ENCODE measurements around the gene NELL2.
"Not testable (repeated sequence)": the region's sequence is repeated elsewhere in the genome, so short reads cannot be mapped to it uniquely, and the experiment has no call there.

NELL2 gene

DNA sequence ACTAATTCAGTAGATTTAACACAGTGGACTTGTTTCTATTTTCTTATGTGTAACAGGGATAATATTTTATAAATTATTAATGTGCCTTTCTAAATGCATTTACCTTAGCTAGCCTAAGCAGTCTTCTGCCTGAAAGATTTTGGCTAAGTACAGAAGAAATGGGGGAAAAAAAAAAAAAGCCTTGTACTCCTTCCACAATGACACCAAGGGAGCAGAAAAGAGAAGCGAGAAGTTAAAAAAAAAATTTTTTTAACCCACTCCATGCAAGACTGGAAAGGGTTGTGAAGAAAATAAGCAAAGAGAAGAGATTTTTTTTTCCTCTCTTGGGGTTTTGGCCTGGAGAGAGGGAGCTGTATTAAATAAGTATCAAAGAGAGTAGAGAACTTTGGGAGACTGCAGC, 28.7 kb downstream of the NELL2 start:
- no peak for DNase-seq (ENCODE audit: low read depth)

DNA sequence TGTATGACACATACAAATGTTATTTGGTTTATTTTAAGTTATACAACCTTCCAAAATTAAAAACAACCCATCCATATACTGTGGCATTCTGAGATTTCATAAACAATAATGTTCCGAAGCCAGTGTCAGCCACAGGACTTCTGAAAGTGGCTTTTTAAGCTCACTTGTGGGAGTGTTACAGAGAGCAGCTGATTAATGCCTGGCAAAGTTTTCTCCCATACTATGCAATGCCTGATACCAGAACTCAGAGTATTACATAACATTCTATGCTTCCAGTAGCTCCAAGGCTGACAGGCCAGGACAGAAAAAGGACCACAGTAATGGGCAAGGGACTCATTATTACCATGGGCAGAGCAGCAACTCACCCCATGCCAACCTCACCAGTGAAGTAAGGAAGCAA, 29.3 kb downstream of the NELL2 start:
- no peak for DNase-seq (ENCODE audit: low read depth)

DNA sequence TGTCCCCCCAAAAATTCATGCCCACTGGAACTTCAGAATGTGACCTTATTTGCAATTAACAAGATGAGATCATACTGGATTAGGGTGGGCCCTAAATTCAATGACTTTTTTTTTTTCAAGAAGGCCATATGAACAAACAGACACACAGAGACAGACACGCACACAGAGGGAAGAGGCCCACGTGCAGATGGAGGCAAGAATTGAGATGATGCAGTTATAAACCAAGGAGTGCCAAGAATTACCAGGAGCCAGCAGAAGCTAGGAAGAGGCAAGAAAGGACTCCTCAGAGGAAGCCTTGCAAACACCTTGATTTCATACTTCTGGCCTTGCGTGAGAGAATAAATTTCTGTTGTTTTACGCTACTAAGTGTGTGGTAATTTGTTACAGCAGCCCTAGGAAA, 33.4 kb downstream of the NELL2 start:
- no peak for DNase-seq (ENCODE audit: low read depth)

DNA sequence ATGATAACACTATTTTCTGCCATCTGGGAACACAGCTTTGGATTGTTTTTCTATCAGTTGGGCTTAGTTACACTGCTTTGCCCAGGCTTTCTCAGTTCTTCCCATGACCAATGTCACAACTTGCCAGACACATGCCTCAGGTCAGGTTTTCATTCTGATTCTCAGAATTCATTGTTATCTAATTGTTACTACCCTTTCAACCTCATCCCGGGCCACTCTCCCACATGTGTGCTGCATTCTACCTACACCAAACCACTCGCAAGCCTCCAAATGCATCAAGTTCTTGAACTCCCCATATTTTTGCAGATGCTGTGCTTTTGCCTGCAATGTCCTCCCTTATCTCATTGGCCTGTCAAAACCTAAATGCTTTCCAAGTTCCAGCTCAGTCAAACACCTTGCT, 36.3 kb downstream of the NELL2 start:
- no peak for DNase-seq (ENCODE audit: low read depth)

DNA sequence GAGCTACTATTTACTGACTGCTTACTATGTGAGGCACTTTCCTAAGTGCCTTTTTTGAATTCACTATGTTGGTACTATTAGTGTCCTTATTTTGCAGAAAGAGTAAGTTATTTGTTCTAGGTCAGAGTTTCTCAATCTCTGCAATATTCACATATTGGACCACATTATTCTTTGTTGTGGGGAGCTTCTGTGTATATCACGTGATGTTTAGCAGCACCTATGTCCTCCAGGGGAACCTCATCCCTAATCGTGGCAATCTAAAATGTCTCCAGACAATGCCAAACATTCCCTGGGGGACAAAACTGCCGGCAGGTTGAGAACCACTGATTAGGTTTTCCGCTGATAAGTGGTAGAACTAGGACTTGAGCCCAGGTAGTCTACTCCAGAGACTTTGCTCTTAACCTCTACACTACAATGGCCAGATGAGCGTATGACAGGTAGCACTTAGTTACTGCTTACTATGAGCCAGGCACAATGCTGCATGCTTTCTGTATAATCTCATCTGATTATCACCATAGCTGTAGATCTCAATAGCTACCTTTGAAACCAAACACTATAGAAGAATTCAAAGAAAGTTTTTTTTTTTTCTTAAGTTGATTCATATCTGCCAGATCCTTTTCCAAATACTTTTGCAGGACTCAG, 38.9 kb downstream of the NELL2 start:
- no peak for DNase-seq (ENCODE audit: low read depth)

DNA sequence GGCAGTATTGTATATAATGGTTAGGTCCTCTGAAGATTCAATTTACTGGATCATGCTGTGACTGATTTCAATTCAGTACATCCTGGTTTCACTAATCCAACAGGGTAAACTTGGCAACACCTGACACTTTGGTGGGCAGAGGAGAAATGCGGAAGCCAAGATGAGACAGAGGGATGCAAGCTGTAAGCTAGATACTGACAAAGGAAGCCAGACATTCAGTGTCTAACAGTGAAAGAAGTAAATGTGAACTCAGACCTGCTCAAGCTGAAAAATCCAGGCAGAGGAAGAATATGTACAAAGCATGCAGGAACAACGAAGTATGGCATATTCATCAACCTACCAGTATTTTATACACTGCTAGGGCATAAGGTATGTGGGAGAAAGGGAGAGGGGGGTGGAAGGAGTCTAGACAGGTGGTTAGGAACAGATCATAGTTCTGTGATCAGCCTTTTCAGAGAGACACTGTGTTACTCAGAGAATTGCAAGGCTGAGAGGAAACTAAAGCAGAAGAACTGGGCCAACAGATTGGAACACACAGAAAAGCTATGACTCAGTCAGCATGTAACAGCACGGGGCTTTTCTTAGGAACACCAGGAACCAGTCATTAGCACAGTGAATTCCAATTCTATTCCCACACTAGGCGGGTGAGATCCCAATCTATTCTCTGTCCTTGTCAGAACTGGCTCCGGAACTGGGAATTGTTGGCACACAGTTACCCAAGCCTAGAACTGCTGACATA, 40.3 kb downstream of the NELL2 start:
- no peak for DNase-seq (ENCODE audit: low read depth)

DNA sequence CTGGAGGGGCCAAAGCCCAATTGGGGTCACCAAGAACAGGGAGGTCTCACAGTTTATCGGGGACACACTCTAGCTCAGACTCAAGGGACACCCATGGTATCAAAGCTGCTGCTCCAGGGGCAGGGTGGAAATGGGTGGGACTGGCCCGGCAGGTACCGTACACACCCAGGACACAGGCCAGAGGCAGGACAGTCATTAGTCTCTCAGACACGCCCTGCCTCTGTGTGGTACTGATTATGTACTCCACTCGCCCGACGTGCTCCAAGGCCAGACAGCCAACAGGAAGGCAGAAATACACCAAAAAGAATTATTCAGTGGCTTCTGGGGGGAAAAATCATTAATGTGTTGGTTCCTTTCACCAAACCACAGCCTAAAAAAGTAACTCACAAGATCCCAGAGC, 41.1 kb downstream of the NELL2 start:
- not testable (repeated sequence) for DNase-seq (ENCODE audit: low read depth)

DNA sequence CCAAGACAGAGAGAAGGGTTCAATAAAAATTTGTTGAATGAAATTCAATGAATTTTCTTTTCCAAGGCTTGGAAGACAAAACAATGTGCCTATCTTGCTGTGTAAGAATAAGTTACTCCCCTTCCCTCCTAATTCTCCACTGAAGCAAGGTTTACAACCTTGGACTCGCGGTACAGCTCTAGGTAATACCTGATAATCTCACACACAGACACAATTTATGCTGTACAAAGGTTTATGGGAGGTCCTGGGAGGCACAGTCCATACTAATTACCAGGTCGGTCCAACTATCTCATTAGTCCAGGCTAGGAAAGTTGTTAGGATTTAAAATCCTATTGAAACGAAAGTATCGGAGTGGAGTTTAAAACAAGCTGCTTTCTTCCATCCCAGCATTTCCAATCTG, 42.6 kb downstream of the NELL2 start:
- DNase-seq (ENCODE audit: low read depth): no peak

DNA sequence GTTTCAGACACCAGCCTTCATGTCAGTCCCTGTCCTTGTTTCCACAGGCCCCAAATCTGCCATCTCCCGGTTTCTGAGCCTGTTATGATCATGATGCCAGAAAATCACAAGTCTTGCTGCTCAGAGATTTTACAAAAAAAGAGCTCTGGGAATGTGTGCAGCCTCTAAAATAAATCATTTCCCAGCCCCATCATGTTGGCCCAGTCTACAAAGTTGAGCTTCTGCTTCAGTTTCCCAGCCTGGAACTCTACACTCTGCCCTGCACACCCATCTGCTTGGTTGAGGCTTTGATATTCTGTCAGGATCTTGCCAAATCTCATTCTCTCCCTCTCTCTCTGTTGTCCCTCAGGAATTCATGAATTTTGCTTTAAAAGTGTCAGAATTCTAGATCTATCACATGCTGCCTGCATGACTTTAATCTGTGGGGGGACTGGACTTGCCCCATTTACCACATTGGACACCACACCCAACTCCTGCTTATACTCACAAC, 45.5 kb downstream of the NELL2 start:
- DNase-seq (ENCODE audit: low read depth): no peak

DNA sequence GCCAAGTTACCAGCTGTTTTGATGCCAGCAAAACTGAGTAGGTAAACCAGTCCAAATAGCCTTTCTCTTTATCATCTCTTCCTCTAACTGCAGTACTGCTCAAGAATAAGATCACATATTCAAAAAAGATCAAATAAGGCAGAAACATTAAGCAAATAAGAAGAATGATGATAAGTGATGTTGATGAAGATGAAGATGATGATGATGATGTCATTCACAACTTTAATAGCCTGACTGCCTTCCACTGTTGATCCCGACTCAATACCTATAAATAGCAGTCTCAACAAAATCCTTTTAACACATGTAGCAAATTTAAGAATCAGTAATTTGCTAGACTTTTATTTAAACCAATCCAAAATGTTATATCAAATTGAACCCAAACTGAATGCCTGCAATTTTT, 47.1 kb downstream of the NELL2 start:
- no peak for DNase-seq (ENCODE audit: low read depth)

DNA sequence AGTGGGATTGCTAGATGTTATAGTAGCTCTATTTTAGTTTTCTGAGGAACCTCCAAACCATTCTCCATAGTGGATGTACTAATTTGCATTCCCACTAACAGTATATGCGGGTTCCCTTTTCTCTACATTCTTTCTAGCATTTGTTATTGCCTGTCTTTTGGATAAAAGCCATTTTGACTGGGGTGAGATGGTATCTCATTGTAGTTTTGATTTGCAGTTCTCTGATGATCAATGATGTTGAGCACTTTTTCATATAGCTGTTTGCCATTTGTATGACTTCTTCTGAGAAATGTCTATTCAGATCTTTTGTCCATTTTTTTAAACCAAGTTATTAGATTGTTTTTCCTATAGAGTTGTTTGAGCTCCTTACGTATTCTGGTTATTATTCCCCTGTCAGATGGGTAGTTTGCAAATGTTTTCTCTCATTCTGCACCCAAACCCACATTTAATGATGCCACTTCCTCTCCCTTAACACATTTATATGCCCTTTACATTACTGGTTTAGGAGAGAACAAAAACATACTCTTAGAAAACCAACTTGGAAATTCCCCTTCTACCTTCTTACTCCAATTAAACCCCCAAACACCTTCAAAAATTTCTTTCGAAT, 48.2 kb downstream of the NELL2 start:
- DNase-seq (ENCODE audit: low read depth): no peak

DNA sequence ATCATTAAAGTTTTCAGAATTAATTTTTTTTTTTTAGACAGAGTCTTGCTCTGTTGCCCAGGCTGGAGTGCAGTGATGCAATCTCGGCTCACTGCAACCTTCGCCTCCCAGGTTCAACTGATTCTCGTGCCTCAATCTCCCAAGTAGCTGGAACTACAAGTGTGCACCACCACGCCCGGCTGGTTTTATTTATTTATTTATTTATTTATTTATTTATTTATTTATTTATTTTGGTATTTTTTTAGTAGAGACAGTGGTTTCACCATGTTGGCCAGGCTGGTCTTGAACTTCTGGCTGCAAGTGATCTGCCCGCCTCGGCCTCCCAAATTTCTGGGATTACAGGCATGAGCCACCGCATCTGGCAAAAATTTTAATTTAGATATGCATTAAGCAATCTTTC, 54.4 kb downstream of the NELL2 start:
- not testable (repeated sequence) for DNase-seq (ENCODE audit: low read depth)

DNA sequence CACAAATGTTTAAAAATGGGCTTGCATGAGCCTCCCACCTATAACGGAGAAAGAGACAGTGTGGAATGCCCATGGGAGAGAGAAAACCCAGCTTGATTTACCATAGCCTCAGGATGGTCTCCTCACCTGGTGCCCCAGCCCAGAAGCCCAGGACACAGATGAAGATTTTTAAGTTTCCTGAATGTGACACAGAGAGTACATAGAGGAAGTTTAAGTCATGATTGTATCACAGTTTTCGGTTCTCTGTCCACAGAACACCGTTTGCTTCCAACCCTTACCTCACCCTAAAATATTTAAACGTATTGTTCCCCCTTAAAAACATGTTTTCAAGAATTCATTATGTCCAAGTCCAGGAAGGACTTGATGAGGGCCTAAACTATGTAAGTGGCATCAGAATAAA, 56.2 kb downstream of the NELL2 start:
- DNase-seq (ENCODE audit: low read depth): no peak

DNA sequence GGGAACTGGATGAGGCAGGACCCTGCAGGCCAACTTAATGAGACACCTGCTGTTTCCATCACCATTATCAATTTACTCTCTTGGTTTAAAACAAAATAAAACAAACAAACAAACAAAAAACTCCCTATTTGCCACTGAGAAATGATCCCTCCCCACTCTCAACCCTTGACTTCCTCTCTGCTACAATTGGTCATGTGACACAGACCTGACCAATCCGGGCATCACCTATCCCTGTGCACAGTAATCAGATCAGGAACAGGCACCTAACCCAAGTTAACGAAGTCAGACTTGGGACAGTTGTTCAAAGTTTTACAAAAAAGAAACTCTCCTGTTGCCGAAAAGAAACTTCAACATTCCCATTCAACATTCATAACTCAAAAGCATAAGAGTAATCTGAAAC, 58.4 kb downstream of the NELL2 start:
- DNase-seq (ENCODE audit: low read depth): no peak

DNA sequence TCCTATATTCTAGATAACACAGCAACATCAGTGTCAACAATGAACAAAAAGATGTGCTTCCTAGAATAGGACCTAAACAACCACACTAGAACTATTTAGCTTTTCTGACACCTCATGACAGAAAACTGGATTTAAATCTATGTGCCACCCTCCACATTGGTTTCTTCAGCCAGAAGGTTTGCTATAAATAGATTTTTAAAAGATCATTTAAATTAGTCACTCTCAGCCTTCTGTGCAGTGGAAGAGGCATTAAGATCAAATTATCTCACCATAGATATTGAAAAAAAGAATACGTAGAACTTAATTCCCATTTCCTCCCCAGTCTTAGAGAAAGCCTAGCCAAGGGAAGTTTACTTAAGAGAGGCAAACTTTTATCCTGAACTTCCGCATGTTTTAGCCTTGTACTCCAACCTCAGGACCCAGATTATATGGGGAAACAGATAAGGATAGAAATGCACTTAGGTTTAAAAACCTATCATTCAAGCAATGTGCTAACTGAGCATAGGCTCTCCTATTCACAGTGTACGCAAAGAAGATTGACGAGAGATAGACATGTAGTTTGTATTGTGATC, 59.6 kb downstream of the NELL2 start:
- no peak for DNase-seq (ENCODE audit: low read depth)

DNA sequence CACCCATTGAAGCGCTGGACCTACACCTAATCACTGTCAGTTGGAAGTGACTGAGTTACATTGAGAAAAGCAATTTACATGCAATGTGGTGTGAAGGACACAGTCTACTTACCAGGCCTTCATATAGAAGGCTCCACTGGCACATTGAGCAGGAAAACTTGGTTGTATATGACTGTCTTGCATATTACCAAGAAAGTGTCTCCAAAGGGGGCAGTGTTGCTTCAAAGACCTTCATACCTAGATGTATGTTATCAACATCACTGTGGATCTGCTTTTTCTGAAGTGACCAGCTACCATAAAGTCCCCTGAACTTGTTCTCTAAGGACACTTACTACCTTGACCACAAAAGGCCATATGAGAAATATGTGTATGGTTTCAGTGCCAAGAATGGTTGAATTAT, 64.1 kb downstream of the NELL2 start:
- DNase-seq (ENCODE audit: low read depth): no peak

DNA sequence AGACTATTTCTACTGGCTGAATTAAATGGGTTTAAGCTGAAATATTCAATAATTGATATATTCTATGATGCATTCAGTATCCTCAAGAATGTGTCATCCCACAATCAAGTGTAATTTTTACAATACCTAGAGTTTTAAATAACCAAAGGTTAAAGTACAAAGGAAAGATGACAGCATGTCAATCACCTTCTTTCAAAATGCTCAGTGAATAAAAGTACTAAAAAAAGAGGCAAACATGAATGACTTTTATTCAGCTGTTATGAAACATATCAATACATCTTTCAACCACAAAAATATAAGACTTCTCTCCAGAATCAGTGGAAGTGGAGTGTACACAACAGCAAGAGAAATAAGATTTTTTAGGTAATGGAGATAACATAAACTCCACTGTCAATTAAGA, 72.0 kb downstream of the NELL2 start:
- no peak for DNase-seq (ENCODE audit: low read depth)

DNA sequence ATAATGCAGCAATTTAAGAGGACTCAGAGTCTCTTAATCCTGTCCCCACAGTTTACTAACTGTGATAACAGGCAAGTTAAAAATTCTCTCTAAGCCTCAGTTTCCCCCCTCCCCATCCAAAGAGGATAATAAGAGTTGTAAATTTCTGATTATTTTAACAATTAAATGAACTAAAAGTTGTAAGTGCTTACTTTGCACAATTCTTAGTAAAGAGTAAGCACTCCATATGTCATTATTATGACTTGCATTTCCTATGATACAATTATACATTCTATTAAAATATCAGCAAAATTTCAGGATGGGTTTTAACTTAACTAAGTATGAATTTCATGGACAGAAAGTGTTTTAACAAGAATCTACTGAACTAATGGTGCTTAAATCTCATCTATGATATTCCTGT, 80.1 kb downstream of the NELL2 start:
- no peak for DNase-seq (ENCODE audit: low read depth)

DNA sequence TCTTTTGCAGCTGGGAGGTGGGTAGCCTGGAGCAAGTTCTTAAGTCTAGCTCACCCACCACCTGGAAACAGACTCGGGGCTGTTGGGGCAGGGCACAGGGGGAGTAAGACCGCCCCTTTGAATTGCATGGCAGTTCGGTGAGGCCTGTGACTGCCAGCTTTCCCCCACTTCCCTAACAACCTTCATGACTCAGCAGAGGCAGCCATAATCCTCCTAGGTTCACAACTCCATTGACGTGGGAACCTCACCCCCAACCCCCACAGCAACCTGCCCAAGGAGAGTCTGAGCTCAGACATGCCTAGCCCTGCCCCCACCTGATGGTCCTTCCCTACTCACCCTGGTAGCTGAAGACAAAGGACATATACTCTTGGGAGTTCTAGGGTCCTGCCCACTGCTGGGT, 87.4 kb downstream of the NELL2 start:
- no peak for DNase-seq (ENCODE audit: low read depth)

DNA sequence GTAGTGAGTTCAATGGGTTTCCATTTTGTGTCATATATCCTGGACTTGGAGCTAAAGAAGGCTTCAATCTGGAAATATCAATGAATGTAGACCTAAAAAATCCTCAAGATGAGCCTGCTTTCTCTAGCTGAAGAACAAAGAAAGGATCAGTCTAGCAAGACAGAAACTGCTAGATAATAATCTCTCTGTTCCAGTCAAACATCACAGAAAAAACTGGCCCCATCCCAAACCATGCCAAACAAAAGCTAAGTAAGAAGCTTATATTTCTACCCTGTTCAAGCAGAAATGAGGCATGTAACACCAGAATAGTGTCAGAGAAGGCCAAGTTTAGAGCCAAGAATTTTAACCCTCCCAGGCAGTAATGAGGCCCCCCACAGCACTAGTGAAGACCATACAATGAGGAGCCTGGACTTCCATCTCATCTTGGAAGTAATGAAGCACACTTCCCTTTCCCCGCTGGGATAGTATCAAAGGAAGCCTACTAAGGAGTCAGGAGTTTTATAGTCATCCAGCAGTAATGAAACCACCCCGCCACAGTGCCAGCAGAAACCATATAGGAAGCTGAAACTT, 95.8 kb downstream of the NELL2 start:
- DNase-seq (ENCODE audit: low read depth): no peak

DNA sequence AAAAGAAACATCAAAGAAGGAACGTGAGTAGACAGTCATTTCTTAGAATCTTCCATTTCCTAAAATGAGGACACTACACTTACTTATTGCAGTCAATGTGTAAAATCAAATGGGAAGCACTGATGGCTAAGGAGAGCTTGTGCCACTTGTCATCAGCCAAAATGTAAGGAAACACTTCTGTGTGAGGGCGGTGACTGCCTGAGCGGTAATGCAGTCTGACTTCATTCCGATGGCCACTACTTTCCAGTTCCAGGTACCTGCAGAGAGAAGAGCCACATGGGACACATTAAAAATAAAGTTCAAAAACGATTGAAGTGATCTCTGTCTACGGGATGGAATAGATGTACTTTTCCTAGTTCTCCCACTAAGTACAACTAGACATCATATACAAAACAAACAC, 96.3 kb downstream of the NELL2 start:
- no peak for DNase-seq (ENCODE audit: low read depth)

DNA sequence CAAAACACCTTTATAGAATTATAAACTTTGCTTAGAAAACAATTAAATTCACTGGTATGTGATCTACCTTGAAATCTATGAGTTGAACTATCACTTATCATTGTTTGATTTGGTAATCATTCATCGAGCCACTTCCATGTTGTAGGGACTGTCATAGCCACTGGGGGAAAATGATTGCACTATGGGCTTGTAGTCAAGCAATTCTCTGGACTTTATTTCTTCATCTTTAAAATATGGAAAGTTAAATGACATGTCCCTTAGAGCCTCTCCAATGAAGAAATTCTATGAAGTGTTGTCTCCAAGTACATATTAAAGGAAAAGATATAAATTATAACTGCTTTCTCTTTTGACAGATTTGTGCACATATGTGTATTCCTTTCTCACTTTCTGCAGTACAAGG, 97.3 kb downstream of the NELL2 start:
- DNase-seq (ENCODE audit: low read depth): no peak

DNA sequence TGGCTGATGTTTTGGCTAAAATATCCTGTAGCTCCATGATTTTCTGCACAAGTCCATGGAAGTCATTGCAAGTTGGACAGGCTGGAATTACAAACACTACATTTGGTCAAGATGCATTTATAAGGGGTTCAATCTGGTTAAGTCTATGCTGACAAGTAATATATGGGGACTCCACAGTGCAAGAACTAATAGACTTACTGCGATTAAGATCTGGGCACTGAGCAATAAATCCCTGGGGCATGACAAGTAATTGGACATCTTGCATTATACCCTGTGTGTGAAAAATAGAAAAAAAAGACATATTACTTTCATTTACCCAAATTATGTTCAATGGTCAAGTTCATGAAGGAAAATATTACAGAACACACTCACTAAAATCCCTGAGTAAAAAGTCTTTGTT, 99.1 kb downstream of the NELL2 start:
- no peak for DNase-seq (ENCODE audit: low read depth)
